GM21381 (cell line): Measurements from ENCODE around the gene CDC7.

ENCODE experiments used
- ATAC-seq: cut with Tn5 transposase; IDR thresholded peaks from one replicate; pipeline ENCODE4 v1.9.1; 2021; ENCODE audit warnings: mild to moderate bottlenecking, moderate library complexity; ENCODE audit not compliant: unreplicated experiment

CDC7 gene

DNA sequence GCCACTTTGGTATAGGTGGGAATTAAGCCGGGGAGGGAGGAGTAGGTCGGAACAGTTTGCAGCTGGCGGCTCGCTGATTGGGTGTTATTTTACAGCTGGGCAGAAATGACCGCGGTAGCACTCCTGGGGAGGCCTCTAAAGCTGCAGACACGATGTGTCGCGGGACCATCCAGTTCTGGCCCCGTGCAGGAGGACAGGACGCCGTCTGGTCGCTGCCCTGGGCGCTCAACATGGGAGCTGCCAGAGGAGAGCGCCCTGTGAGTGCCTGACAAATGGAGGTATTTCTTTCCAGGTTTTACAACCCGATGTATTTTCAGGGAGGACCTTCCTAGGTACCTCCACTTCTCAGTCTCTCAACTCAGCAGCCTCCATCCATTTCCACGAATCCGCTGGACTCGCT, 46.2 kb downstream of the CDC7 start:
- ATAC-seq, result no peak

DNA sequence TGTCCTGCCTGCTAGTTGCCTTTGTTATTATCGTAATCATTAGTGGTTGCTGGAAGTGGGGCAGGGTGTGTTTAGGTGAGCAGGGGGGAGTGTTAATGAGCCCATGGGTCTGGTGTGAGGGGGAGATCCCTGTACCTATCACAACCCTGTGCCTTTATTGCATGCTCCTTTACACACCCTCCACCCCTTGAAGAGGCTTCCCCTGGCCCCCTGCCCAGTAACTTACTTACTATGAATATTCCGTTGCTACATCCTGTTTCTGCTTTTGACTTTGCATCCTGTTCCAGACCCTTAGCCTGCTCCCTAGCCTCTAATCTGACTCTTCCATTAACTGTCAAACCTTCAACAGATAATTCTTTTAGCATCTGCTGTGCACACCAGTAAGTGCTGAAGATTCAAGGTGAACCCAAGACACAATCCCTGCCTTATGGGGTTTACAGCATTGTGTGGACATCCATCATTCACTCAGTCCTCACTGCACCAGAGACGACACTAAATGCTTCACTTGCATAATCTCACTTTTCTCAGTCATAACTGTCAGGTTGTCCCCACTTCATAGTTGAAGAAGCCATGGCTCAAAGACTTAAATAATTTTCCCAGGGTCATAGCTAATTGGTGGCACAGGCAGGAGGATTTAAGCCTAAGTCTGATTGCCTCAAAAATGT, 47.9 kb downstream of the CDC7 start:
- ATAC-seq, result no peak

DNA sequence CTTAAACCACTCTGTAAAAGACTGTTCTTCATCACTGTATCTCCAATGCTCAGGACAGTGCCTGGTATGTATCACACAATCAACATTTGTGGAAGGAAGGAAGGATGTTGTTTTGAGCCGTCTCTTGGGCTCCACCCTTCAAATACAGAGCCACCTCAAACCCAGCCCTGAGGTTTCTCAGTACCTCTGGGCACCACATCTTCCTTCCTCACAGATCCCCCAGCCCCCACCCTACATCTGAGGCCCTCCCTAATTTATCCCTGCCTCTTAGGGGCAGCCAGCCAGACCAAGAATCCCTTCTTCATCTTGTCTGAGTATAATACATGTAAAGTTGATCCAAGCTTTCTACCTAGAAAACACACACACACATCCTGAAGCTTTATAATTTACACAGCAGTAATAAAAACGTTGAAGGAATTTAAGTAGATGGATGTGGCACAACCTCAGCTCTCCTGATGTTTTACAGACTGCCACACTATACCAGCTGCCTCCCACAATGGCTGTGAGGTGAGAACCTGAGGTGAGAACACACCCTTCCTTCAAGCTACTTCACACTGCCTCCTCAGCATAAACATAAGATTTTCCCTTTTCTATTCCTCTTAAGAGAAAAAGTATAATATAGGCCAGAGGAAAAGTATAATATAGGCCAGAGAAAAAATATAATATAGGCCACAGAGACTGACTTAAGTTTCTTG, 48.5 kb downstream of the CDC7 start:
- ATAC-seq, result no peak

- ATAC-seq, result no peak
Measured at GRCh38 chr1:91550961-91551360, 50.3 kb downstream of the CDC7 start.

GRCh38 chr1:91552091-91552490, 51.4 kb downstream of the CDC7 start:
- no peak for ATAC-seq

DNA sequence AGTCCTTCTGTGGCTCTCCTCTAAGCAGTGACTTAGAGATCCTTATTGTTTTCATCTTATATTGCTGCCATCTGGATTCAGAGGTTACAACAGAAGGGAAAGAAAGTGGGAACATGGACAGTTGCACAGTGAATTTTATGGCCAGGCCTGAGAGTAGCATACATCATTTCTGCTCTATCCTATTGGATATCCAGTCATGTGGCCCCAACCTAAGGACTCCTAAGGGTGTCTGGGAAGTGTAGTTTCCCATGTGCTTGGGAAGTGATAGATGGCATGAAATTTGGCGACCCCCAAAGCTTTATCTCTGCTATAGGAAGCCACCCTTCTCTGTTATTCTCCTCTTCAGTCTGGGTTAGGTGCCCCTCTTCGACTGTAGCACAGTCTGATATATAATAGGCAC, 51.9 kb downstream of the CDC7 start:
- no peak for ATAC-seq

GRCh38 chr1:91553177-91553591, 52.5 kb downstream of the CDC7 start:
- no peak for ATAC-seq

DNA sequence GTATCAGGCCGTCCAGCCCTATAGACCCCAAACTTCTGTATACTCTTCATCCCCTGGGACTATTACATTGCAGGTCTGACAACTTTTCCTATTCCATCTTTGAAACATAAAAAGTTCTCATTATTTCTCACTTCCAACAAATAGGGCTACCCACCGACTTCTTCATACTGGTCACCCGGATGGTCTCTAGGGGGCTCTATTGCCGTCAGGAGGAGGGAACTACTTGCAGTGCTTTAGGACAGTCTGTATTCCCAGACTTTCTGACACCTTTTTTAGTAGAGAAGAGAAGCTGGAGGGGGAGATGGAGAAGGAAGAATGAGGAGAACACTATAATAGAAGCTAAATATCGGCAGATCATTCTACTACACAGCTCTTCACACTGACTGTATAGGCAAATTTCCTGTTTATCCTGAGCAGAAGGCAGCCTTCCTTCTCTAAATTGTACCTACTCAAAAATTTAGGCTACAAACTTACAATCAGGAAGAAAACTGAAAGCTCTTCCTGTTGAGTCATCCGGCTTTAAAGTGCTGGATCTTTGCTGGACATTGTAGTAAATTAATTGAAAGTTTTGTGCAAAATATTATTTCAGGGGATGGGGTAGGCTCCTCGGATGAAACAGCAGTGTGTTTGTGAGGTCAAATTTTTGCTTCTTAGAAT, 54.6 kb downstream of the CDC7 start:
- ATAC-seq, result no peak

- ATAC-seq, result no peak
Measured at GRCh38 chr1:91555821-91556531, 55.3 kb downstream of the CDC7 start.

GRCh38 chr1:91556556-91556955, 55.9 kb downstream of the CDC7 start:
- no peak for ATAC-seq

DNA sequence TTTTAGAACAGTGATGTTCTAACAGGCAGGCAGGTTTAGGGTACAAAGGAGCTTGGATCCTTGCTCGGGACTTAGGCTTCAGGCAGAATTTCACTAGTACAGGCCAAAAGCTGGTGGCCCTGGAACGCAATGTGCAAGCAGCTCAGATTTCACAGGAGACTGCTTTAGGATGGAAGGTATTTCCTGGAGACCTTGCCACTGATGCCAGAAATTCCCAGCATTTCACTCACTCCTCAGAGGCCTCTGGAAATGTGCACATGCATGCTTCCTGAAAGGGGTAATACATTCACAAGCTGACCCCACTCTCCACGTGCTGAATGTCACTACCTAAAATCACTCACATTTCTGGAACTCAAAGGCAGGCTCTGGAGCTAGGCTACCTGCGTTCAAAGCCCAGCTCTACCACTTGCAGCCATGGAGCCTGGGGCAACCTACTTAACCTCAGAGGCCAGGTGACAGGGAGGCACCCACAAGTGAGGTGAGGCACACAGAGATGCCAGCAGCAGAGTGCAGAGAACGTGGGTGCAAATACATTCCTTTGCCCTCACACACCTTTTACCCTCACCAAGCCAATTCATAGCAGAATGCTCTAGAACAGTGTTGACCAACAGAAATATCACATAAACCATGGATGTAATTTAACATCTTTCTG, 56.5 kb downstream of the CDC7 start:
- no peak for ATAC-seq

DNA sequence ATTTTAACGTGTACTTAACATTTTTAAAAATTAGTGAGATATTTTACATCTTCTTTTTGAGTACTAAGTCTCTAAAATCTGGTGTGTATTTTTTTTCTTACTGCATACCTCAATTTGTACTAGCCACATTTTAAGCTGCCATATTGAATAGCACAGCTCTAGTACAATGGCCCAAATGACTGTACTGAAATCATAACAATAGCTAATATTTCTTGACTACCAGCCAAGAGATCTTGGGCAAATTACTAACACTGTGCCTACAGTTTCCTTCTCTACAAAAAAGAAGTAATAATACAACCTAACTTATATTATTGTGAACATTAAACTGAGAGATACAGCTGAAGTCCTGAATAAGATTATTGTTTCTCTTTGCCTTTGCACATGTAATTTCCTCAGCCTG, 57.2 kb downstream of the CDC7 start:
- ATAC-seq, result no peak

DNA sequence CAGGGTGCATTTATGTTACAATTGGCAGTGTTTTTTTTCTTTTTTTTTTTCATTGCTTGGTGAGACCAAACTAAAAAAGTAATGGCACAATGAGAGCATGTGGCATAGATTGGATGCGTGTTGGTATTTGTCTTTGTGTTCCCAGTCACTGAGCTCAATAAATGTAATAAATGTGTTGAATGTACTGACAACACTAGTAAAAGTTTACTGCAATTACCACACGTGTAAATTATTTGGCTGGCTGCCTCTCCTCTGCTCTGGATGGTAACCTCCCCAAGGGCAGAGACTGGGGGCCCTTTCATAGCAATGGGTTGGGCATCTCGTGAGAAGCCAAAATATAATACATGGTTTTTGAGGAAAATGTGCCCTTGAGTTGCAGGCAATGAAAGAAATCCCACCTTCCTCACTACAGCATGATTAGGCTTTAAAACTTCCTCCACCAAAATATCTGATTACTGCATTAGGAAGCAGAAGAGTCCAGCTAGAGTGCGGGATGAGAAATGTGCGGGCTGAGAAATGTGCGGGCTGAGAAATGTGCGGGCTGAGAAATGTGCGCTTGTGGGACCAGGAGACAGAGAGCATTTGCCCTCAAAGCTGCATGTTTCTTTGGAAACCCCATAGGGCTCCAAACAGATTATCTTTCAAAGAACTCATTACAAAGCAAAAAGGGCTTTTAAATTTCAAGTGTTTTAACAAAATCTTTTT, 58.5 kb downstream of the CDC7 start:
- no peak for ATAC-seq

GRCh38 chr1:91559838-91560565, 59.4 kb downstream of the CDC7 start:
- ATAC-seq, result no peak

GRCh38 chr1:91564888-91565701, 64.4 kb downstream of the CDC7 start:
- no peak for ATAC-seq

DNA sequence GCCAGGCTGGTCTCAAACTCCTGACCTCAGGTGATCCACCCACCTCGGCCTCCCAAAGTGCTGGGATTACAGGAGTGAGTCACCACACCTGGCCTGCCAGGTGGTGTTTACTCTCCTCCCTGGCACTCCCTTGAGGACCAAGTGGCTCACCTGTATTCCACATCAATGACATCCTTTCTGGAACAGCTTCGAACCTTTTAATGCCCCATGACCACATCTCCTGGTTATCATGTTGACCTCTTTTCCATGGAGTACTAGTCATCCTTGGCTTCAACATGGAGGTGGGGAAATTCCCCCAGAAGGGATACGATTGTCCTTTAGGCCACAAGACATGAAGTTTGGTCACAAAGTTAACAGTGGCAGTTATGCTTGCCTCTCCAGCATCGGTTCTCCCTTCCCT, 66.9 kb downstream of the CDC7 start:
- no peak for ATAC-seq

DNA sequence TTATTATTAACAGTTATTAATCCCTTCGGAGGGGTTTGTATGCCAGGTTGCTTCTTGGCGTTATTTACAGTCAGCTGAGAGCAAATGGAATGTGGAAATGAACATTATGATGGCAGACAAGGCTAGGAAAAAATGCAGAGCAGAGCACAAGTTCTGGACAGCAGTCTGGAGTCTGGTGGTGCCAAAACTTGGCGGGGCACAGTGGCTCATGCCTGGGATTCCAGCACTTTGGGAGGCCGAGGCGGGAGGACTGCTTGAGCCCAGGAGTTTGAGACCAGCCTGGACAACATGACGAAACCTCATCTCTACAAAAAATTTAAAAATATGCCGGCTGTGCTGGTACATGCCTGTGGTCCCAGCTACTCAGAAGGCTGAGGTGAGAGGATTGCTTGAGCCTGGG, 67.6 kb downstream of the CDC7 start:
- ATAC-seq, result no peak

DNA sequence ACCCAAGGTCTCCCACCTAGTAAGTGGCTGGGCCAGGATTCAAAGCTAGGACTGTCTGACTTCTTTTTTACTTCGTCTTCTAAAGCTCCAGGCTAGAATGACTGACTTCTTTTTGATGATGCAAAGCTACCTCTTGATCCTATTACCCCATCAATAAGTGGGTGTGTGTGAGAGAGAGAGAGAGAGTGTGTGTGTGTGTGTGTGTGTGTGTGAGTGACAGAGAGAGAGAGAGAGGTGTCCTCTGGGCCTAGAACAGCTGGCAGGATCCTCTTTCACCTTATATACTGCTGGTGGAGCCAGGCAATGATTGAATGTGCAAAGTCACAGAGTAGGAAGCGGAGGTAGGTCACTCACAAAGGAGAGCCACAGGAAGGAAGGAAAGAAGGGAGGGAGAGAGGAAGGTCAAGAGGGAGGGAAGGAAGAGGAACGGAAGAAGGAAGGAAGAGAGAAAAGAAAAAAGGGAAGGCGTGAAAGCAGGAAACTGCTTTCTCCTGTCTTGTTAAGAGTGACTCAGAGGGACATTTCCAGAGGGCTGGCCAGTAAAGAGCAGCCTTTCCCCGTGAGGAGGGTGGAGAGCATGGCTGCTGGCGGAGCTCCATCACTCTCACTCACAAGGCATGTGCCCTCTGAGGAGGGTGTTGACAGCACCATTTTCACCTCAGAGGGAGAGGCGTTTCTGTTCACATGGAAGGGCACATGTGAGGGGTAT, 68.9 kb downstream of the CDC7 start:
- no peak for ATAC-seq

- no peak for ATAC-seq
Measured at GRCh38 chr1:91570120-91570448, 69.4 kb downstream of the CDC7 start.
